Uterus (tissue), 2 donors: ENCODE measurements around the gene RIOK2.

Source experiments
- CTCF ChIP-seq, 4 experiments: fragments of 200-600 bp in 2 of 4; fragments of 450-650 bp in 2 of 4; sonication (generic) in 2 of 4; IDR thresholded peaks; one replicate each; pipeline ENCODE4 v1.5.1; 2016 to 2019; ENCODE audit warnings: antibody characterized with exemption in 4 of 4, mild to moderate bottlenecking in 2 of 4, moderate library complexity in 1 of 4
- POLR2A ChIP-seq, 2 donors: fragments of 450-650 bp; IDR thresholded peaks; one replicate each; pipeline ENCODE4 v1.6.1; 2016; ENCODE audit warnings: antibody characterized with exemption in 2 of 2, mild to moderate bottlenecking in 1 of 2, moderate library complexity in 1 of 2

GRCh38 chr5:97229688-97230285 is 46.7 kb upstream of the RIOK2 start:
- no peak for TF ChIP-seq POLR2A (IDR thresholded peaks at IDR 0.05)
- TF ChIP-seq CTCF (IDR thresholded peaks at IDR 0.05): no peak
